Measurements from ENCODE around the gene OXER1. TPM values are rescaled to one million over a fixed set of nuclear protein-coding genes. Genes with fewer than 3 reads are reported as not detected.

OXER1 gene
- polyA plus RNA-seq, 1 experiment: 0.27 TPM

DNA sequence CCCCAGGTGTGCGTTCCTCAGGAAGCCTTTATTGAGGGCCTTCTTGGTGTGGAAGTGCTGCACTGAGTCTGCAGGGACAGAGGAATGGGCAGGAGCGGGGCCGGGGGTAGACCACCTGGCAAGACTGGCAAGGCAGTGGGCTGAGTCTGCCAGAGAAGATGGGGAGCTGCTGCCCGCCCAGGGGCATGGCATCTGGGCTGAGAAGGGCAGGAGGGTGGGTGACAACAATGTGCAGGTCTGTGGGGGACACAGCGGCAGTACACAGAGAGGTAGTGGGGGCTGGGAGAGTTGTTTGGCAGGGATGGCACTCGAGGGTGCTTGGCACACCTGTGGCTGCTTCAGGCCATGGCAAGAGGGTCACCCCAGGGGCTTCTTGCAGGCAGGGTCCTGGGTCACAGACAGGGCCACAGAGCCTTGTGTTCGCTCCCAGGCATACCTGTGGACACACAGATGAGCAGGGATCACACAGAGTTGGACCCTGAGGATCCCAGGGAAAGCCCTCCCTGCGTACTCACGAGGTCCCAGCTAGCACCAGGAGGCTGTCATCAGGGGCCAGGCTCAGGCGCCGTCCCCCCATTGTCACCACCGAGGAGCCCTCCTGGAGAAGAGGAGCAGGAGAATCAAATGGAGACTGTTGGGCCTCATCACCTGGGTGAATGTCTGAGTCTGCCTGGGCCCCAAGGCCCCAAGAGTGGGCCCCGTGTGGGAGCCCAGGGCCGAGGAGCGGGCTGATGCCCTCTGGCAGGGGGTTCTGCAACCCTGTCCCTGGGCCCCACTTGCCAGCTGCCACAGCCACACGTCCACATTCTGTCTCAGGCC lies 3.4 kb upstream of the OXER1 start:
- no peak overlapping the region for H3K4me3 ChIP-seq (ENCODE audit: low read depth, low read length)
- no peak for DNase-seq (ENCODE audit: low read depth, low spot score)
- CTCF ChIA-PET: no interaction called here
- no peaks in the 10 kb centered on the region; the same call in 1 of the 2 replicates for H3K9me3 ChIP-seq (ENCODE audit: control insufficient read depth, insufficient read depth, low read length)
- no peaks in the 10 kb centered on the region for H3K27me3 ChIP-seq (ENCODE audit: control insufficient read depth, insufficient read depth, low read length)
- TF ChIP-seq, protein P1, sequence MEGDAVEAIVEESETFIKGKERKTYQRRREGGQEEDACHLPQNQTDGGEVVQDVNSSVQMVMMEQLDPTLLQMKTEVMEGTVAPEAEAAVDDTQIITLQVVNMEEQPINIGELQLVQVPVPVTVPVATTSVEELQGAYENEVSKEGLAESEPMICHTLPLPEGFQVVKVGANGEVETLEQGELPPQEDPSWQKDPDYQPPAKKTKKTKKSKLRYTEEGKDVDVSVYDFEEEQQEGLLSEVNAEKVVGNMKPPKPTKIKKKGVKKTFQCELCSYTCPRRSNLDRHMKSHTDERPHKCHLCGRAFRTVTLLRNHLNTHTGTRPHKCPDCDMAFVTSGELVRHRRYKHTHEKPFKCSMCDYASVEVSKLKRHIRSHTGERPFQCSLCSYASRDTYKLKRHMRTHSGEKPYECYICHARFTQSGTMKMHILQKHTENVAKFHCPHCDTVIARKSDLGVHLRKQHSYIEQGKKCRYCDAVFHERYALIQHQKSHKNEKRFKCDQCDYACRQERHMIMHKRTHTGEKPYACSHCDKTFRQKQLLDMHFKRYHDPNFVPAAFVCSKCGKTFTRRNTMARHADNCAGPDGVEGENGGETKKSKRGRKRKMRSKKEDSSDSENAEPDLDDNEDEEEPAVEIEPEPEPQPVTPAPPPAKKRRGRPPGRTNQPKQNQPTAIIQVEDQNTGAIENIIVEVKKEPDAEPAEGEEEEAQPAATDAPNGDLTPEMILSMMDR (IDR thresholded peaks at IDR 0.05; ENCODE audit: low read depth, low read length): no peak
- H3K27ac ChIP-seq (ENCODE audit: low read depth, low read length): no peak overlapping the region
- POLR2A ChIA-PET: no interaction called here

DNA sequence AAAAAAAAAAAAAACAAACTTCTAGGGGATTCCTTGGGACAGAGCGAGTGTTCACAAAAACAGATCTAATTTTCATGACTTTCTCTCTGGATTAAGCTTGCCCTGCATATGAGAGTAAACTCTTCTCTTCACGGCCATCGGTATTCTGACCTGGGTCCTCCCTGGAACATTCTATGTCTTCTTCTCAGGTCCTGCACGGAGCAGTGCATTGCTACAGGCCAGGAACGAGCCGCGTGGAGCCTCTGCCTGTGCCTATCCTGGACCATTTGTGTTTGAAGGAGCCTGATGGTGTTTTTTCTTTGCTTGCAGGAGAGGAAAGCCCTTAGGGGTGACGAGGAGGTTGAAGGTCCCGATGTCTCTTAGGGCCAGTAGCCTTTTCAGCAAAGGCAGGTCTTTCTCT lies 1.8 kb upstream of the OXER1 start:
- POLR2A ChIA-PET: no interaction called here
- Histone ChIP-seq H3K4me3 (ENCODE audit: low read depth, low read length) (no peak overlapping the region), H3K9me3 (ENCODE audit: control insufficient read depth, insufficient read depth, low read length) (no peaks in the 10 kb centered on the region; the same call in 1 of the 2 replicates), H3K27ac (ENCODE audit: low read depth, low read length) (no peak overlapping the region), H3K27me3 (ENCODE audit: control insufficient read depth, insufficient read depth, low read length) (no peaks in the 10 kb centered on the region)
- TF ChIP-seq, protein P1 (IDR thresholded peaks at IDR 0.05; ENCODE audit: low read depth, low read length): no peak
- CTCF ChIA-PET: no interaction called here
- DNase-seq (ENCODE audit: low read depth, low spot score): no peak

DNA sequence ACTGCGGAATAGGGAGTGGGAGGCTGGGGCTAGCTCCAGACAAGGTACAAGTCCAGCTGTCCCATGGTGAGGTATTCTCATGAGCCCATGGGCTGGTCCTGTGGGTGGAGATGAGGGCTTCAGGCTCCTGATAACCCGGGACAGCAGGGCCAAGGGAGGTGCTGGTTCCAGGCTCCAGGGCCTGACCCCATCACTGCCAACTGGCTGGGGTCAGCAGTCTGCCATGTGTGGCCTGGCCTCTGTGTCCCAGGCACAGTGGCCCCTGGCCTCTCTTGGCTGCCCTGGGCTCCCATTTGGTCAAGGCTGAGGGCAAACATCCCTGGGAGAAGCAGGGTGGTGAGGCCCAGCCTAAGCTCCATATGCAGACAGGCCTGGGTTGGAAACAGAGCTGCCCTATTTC lies 966 bp upstream of the OXER1 start:
- POLR2A ChIA-PET: no interaction called here
- CTCF ChIA-PET: no interaction called here
- Histone ChIP-seq H3K27ac (ENCODE audit: low read depth, low read length) (no peak overlapping the region), H3K27me3 (ENCODE audit: control insufficient read depth, insufficient read depth, low read length) (no peaks in the 10 kb centered on the region), H3K4me3 (ENCODE audit: low read depth, low read length) (no peak overlapping the region), H3K9me3 (ENCODE audit: control insufficient read depth, insufficient read depth, low read length) (no peaks in the 10 kb centered on the region; the same call in 1 of the 2 replicates)
- TF ChIP-seq, protein P1 (IDR thresholded peaks at IDR 0.05; ENCODE audit: low read depth, low read length): no peak
- no peak for DNase-seq (ENCODE audit: low read depth, low spot score)

DNA sequence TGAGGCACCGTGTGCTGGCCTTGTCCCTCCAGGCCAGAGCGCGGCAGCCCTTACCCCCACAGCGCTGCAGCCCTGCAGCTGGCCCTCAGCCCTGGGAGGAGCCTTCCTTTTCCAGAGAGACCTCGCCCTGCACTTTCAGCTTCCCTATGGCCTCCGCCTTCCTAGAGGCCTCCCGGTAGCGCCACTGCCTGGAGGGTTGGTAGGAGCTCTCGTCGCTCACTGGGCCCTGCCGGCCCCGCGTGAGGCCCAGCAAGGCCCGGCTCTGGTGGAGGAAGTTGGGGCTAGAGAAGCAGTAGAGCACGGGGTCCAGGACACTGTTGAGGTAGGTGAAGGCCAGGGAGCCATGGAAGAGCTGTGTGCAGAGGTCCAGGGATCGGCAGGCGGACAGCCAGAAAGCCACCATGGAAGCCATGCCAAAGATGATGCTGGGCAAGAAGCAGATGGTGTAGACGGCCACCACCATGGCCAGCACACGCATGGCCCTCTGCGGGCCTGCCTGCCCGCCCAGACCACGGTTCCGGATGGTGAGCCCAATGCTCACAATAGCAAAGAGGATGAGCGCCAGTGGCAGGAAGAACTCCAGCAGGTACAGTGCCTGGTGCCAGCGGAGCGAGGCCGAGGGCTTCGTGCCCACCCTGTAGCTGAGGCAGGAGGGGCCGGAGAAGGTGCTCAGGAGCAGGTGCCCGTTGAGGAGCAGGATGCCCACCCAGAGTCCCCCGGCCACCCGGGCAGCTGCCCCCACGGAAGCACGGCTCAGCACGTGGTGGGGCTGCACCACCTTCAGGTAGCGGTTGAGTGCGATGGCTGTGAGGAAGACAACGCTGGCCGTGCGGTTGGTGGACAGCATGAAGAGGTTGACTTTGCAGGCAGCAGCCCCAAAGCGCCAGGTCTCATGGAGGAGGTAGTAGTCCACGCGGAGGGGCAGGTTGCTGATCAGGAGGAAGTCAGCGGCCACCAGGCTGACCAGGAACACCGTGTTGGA lies 821 bp downstream of the OXER1 start:
- Histone ChIP-seq H3K4me3 (ENCODE audit: low read depth, low read length) (no peak overlapping the region), H3K27me3 (ENCODE audit: control insufficient read depth, insufficient read depth, low read length) (no peaks in the 10 kb centered on the region), H3K27ac (ENCODE audit: low read depth, low read length) (no peak overlapping the region), H3K9me3 (ENCODE audit: control insufficient read depth, insufficient read depth, low read length) (no peaks in the 10 kb centered on the region; the same call in 1 of the 2 replicates)
- POLR2A ChIA-PET: no interaction called here
- DNase-seq (ENCODE audit: low read depth, low spot score): no peak
- TF ChIP-seq, protein P1 (IDR thresholded peaks at IDR 0.05; ENCODE audit: low read depth, low read length): no peak
- CTCF ChIA-PET: no interaction called here

Measured in AG04450 (cell line).